KBM-7 (cell line): ENCODE results near the gene TNFSF8.
A peak's percentile ranks its signal among the peaks of the same experiment; 100 is the strongest.

ENCODE experiments used
- DNase-seq: peaks from one replicate; pipeline ENCODE4 v3.0.0-alpha.2; 2015
- in situ Hi-C: fragments of 300-500 bp; cut with MboI; formaldehyde crosslinking; loops from 2 replicates; pipeline ENCODE4 v1.14.3; 2020; ENCODE audit warnings: low sequenced_read_pairs, low pct_unique_long_range_greater_than_20kb, mixed read lengths

Gene TNFSF8

DNA sequence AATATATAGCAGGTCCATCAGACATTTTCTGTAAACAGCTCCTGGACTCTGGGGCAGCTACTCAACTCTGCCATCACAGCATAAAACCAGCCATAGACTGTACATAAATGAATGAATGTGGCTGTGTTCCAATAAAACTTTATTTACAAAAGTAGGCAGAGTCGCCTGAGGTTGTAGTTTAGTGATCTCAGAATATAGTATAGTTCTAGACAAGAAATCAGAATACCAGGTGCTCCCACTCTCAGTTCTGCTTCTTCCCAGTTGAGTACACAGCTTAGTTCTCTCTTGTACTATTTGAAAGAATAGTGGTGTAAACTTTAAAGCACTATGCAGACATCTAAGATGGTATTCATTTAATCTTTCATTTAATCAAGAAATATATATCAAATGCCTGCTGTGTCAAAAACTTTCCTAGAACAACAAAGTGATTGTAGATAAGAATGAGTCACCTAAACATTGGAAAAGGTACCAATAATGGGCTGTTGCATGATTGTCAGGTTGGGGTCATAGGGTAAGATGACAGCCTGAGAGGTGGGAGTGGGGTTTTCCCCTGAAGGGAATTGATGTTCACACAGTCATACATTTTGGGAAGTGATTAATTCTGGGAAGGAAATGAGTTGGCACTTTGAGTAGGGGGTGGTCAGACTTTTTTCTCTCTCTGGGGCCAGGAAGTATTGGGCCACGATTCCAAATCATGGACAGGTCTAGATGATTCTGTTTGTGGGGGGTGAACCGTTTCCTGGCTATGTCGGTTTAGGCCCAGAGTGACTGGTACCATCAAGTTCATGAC is 37.0 kb downstream of the TNFSF8 start:
- DNase-seq = no peak
- in situ Hi-C loops = no loop called here

DNA sequence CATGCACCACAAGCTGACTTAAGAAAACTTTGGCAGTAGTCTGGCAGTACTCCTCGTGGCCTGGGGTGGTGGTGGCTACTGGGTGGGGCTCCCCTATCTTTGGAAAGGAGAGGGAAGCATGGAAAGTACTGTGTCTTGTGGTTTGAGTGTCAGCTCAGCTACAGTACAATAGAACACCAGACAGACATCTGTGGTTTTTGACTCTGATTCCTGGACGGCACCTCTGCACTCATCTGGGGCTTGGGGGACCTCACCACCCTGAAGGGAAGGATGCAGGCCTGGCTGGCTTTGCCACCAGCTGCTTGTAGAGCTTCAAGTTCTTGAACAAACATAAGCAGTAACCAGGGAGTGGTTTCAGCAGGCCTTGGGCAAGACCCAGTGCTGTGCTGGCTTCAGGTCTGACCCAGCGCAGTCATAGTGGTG is 40.6 kb downstream of the TNFSF8 start:
- no peak for DNase-seq

DNA sequence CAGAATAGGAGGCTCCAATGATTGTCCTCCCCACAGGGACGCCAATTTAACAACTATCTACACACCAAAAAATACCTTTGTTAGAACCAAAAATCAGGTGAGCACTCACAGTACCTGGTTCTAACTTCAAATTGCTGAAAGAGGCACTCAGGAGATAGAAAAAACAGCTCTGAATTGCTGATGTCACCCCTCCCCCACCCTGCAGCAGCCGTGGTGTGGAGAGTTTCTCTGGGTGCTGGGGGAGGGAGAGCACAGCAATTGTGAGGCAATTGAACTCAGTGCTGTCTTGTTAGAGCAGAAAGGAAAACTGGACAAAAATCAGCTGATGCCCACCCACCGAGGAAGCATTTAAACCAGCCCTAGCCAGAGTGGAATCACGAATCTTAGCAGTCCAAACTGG is 41.8 kb downstream of the TNFSF8 start:
- in situ Hi-C loops = no loop called here
- DNase-seq = no peak

More for the DNA sequence above, 40.6 kb downstream of the TNFSF8 start:
- in situ Hi-C loops = no loop called here

DNA sequence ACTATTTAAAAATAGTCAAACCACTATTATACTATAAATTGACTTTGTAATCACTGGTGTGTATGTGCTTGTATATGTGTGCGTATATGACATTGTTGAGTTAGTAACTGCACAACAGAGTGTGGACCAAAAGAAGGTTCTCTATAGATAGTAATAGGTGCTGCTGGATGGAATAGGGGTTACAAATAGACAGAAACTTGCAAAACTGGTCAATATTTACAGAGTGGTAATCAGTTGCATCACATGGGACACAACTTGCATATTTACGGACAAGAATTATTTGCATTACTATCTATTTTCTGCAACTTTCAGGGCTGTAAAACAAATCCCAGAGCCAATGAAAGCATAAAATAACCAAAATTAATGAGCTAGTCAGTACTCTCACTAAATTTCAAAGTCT is 42.4 kb downstream of the TNFSF8 start:
- in situ Hi-C loops = no loop called here
- no peak for DNase-seq

DNA sequence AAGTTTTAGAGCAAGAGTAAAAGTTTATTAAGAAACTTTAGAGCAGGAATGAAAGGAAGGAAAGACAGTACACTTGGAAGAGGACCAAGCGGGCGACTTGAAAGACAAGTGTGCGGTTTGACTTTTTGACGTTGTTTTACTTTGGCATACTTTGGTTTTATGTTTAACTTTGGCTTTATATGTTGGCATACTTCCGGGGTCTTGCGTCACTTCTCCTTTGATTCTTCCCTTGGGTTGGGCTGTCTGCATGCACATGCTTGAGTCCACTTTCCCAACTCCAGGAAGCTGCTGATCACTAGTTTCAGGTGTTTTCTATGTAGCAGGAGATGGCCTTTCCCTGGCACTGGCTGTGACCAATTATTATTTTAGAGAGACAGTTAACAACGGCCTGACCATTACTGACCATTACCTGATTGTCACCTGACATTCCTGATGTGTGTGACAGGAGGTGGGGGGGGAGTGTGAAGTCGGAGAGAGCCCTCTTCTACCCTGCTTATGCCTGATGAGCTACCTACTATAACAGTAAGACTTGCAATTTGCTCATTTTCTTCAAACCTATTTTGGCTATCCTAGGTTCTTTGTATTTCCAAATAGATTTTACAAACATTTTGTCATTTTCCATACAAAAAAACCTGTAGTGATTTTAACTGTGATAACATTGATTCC is 45.5 kb downstream of the TNFSF8 start:
- in situ Hi-C loops = no loop called here
- DNase-seq = no peak

DNA sequence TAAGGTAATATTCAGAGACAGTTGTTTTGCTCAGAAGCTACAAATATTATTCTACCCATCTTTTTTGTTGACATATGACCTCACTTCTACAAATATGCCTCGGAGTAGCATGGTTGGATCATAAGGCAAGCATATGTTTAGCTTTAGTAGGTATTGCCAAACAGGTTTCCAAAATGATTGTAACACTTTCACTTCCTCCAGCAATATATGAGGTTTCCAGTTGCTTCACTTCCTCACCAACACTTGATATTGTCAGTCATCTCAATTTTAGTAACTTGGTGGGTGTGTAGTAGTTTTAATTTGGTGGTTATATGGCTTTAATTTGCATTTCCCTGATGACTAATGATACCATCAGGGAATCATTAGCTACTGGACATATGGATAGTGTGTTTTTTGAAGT is 46.7 kb downstream of the TNFSF8 start:
- in situ Hi-C loops = no loop called here
- DNase-seq = no peak

DNA sequence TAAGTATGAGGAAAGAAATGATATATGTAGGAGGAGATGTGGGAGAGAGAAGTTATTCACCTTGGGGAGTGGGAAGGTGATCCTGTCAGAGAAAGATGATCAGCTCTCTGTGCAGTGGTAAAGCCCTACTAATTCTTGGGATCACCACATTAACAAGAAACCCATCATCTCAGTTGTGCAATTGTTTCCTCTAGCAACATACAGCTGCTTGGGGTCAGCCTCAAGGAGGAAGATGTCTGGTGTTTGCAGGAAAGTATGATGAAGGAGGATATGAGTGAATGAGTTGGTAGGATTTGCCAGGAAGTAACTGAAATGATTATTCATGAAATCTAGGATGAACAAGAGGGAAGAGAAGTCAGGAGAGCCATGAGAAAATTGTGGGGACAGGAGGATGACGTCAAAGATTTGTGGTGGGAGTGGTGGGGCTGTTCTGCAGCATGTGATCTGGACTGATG is 50.1 kb downstream of the TNFSF8 start:
- in situ Hi-C loops = no loop called here
- no peak for DNase-seq

DNA sequence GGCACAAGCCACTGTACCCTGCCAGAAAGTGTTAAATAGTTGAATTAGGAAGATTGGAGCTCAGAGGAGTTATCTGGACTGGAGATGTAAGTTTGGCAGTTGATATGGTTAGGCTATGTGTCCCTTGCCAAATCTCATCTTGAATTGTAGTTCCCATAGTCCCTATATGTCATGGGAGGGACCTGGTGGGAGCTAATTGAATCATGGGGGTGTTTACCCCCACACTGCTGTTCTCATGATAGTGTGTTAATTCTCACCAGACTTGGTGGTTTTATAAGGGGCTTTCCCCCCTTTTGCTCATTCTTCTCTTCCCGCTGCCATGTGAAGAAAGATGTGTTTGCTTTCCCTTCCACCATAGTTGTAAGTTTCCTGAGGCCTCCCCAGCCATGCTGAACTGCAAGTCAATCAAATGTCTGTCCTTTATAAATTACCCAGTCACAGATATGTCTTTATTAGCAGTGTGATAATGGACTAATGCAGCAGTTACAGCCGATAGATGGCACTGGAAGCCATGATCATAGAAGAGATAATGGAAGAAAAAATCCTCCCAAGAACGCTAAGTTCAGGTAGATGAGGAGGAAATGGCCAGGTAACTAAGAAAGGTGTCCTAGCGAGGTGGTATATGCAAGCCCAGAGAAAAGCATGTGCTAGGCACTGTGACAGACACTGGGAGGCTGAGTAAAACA is 51.4 kb downstream of the TNFSF8 start:
- in situ Hi-C loops = no loop called here
- DNase-seq = no peak

DNA sequence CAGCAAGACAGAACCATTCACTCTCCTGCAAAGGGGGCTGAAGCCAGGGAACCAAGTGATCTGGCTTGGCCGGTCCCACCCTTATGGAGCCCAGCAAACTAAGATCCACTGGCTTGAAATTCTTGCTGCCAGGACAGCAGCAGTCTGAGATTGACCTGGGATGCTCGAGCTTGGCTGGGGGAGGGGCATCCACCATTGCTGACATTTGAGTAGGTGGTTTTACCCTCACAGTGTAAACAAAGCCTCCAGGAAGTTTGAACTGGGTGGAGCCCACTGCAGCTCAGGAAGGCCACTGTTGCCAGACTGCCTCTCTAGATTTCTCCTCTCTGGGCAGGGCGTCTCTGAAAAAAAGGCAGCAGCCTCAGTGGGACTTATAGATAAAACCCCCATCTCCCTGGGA is 60.5 kb downstream of the TNFSF8 start:
- DNase-seq = no peak
- in situ Hi-C loops = no loop called here

DNA sequence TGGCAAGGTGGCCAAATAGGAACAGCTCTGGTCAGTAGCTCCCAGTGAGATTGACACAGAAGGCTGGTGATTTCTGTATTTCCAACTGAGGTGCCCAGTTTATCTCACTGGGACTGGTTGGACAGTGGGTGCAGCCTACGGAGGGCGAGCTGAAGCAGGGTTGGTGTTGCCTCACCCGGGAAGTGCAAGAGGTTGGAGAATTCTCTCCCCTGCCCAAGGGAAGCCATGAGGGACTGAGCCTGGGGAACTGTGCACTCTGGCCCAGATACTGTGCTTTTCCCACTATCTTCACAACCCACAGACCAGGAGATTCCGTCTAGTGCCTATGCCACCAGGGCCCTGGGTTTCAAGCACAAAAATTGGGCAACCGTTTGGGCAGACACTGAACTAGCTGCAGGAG is 61.0 kb downstream of the TNFSF8 start:
- no peak for DNase-seq
- in situ Hi-C loops = no loop called here

DNA sequence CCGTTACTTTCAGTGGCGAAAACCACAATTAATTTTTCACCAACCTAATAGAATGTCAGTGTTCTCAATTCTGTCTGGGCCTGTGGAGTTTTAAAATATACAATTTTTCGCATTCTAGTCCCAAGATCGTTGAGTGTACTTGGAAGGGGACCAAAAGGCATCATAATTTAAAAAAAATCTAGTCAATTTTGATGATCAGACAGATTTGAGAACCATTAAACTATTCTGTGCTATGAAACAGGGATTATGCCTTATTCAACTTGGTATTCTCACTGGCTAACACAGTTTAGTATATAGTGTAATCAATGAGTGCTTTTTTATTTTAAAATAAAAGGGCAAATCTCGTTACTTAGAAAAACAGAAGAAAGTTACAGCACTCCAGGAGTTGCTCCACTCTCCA is 63.1 kb downstream of the TNFSF8 start:
- in situ Hi-C loops = no loop called here
- no peak for DNase-seq

DNA sequence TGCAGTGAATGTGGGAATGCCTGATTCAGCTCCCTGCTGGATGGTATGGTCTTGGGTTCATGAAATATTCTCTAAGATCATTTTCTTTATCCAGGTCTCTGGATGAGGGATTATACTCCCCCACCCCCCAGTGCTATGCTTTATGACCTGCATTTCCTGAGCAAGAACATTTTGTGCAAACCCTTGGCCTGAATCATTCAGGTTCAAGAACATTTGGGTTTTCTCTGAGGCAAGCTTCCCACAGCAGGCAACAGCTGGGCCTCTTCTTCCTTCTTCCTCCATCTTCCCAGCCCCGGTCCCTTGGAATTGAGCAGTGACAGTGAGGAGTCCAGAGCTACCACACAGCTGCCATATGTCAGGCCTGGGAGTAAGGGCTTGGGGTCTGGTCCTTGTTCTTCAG is 65.9 kb downstream of the TNFSF8 start:
- in situ Hi-C loops = no loop called here
- DNase-seq = no peak

DNA sequence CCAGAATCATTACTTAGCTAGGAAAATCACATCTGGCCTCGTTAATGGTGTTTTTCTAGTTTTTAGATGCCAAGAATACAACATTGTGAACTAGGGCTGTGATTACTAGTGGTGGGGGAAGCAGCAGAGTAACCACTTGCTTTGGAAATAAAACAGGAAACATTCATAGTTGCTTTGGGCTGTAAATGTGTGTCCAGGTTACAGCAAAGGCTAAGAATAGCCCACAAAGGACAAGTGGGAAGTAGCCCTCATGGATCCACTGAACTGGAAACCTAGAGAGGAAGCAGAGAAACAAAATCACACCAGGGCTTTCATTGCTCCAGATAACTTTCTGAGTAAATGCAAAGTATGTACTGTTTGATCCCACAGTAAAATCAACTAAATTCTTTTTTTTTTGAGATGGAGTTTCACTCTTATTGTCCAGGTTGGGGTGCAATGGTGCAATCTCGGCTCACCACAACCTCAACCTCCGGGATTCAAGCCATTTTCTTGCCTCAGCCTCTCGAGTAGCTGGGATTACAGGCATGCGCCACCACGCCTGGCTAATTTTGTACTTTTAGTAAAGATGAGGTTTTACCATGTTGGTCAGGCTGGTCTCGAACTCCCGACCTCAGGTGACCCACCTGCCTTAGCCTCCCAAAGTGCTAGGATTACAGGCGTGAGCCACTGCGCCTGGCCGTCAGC is 68.3 kb downstream of the TNFSF8 start:
- peak; percentile 5 for DNase-seq
- in situ Hi-C loops = no loop called here

DNA sequence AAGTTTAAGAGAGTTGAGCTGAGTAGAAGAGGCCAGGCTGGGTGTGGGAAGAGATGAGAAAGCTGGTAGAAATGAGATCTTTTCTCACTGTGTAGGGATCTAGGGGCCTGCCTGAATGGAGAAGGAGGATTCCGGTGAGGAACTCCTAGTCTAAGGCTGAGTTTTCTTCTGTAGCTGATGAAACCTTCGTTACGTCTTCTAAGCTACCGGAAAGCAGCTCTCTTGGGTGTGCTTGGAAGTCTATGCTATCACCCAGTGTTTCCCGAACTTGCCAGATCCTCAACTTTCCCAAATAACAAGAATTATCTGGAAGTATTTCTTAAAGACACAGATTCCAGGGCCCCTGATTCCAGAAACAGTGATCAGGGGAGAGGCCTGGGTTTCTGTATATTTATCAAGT is 69.1 kb downstream of the TNFSF8 start:
- DNase-seq = no peak
- in situ Hi-C loops = no loop called here

DNA sequence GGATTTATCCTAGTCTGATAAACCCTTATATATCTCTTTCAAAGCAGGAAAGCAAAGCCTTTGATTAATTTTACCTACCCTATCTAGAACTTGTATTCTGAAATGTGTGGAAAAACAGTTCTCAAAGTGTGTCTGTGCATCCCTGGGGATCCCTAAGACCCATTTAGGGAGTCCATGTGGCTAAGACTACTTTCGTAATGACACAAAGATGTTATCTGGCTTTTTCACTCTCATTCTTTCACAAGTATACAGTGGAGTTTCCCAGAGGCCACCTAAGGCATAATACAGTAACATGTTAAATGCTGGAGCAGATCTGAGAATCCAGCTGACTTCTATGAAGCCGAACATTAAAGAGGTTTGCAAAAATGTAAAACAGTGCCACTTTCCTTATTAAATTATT is 70.2 kb downstream of the TNFSF8 start:
- no peak for DNase-seq
- in situ Hi-C loops = no loop called here

DNA sequence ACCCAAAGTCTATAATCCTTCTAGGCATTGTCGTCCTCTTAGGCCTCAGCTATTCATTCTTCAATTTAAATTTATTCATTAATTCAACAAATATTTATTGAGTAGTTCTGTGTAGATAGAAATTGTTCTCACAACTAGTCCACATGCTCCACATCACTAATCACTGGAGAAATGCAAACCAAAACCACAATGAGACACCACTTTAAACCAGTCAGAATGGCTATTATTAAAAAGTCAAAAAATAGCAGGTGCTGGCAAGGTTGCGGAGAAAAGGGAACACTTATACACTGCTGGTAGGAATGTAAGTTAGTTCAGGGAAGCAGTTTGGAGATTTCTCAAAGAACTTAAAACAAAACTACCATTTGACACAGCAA is 73.5 kb downstream of the TNFSF8 start:
- in situ Hi-C loops = no loop called here
- DNase-seq = no peak

DNA sequence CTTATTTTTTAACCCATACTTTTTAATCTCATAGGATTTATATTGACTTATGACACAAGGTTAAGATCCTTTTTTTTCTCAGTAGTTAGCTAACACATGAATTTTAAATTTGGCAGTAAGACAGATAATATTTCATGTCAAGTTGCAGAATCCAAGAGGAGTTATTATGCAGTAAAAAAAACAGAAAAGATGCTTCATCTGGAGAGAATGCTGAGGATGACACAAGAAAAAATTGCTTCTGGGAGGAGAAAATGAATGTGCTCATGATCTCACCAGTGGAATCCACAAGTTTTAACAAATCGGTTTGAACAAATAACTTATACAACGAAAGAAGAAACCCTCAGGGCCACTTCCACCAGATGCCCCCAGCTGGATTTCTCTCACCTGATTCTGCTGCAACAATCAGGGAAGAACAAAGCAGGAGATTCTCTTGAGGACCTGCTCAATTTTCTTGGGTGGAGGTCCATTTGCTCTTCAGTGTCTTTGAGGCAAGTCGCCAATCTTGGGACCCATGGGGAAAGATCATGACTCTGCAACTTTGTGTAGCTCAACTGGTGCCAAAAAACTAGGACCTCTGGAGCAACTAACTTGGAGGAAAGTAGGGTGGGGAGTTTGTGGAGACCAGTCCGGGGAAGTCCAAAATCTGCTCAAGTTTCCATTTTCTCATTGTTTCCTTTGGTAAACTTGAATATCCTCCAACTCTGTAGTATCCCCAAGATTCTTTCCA is 74.0 kb downstream of the TNFSF8 start:
- no peak for DNase-seq
- in situ Hi-C loops = no loop called here

DNA sequence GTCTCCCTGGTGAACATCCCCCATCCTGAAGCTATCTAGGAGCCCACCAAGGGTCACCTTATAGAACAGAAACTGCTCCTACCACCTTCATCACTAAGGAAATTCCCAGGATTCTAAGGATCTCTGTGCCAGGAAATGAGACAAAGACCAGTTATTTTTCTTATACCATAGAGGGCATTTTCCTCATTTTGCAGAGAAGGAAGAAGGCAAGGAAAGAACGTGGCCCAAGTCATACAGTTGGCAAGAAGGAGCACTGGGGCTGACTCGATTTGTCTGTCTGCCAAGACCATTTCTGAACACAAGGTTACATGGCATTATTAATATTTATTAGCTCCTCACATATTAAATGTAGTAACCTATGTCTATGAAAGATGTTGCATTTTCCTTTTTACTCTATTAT is 74.9 kb downstream of the TNFSF8 start:
- DNase-seq = no peak
- in situ Hi-C loops = no loop called here

DNA sequence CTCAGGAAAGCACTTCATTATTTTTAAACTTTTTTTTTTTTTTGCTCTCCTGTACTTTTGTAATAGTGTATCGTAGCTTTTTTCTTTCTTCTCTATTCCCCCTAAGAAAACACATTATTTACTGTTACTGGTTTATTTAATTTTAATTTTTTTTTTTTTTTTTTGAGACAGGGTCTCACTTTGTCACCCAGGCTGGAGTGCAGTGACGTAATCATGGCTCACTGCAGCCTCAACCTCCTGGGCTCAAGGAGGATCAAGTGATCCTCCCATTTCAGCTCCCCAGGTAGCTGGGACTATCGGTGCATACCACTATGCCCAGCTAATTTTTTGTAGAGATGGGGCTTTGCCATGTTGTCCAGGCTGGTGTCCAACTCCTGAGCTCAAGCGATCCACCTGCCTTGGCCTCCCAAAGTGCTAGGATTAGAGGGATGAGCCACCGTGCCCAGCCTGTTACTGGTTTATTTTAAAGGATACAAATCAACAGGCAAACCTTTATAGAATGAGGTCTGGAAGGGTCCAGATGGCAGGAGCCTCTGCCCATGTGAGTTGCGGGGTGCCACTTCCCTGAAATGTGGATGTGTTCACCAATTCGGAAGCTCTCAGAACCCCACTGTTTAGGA is 75.5 kb downstream of the TNFSF8 start:
- in situ Hi-C loops = no loop called here
- DNase-seq = no peak
